ENCODE data around the gene SLC1A1.

The SLC1A1 gene

DNA sequence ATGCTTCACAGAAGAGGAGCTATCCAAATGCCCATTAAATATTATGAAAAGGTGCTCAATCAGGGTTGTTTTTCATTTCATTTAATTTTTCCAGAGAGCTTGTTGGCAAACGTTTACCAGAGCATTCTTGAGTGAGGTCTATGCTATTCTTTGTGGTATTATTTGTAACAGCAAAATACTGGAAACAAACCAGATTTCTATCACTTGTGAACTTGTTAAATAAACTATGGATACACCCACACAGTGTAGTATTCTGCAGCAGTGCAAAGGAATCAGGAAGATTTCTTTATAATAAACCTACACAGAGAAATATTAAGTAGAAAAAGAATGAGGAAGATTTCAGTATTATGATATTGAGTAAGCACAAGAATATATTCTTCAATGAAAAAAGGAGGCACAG is 15.0 kb upstream of the SLC1A1 start:
- no peak for ATAC-seq

DNA sequence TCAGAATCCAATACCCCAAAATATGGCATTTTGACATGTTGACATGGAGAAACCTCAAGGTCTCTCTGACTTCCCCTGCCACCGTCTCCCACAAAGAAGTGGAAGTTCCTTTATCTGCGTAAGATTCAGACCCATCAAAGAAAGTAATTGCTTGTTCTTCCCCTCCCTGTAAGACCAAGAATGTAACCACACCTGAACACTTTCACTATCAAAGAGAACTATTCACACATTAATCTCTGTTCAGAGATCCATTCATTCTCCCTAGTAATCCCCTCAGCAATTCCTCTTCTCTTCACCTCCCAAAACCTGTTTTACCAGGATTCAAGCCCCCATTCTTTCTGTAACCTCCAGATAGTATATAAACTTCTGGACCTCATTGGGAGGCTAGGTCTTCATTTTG is 4.1 kb upstream of the SLC1A1 start:
- TF ChIP-seq ZC3H10 (CRISPR knock-in tag; IDR thresholded peaks at IDR 0.05) (no peak), PPARA (CRISPR knock-in tag; IDR thresholded peaks at IDR 0.05; ENCODE audit: borderline replicate concordance) (no peak), ZNF70 (CRISPR knock-in tag; IDR thresholded peaks at IDR 0.05) (no peak), ESRRG (CRISPR knock-in tag; IDR thresholded peaks at IDR 0.05) (no peak), TCF4 (CRISPR knock-in tag; IDR thresholded peaks at IDR 0.05; ENCODE audit: borderline replicate concordance) (no peak), GLIS3 (CRISPR knock-in tag; IDR thresholded peaks at IDR 0.05) (no peak), ZFP30 (CRISPR knock-in tag; IDR thresholded peaks at IDR 0.05) (no peak), ZNF565 (CRISPR knock-in tag; conservative IDR thresholded peaks at IDR 0.05; ENCODE audit: low read depth) (no peak), ISL1 (CRISPR knock-in tag; IDR thresholded peaks at IDR 0.05) (no peak), OSR1 (CRISPR knock-in tag; IDR thresholded peaks at IDR 0.05) (no peak), ZNF8 (CRISPR knock-in tag; IDR thresholded peaks at IDR 0.05) (no peak)
- TF ChIP-seq, protein P1, sequence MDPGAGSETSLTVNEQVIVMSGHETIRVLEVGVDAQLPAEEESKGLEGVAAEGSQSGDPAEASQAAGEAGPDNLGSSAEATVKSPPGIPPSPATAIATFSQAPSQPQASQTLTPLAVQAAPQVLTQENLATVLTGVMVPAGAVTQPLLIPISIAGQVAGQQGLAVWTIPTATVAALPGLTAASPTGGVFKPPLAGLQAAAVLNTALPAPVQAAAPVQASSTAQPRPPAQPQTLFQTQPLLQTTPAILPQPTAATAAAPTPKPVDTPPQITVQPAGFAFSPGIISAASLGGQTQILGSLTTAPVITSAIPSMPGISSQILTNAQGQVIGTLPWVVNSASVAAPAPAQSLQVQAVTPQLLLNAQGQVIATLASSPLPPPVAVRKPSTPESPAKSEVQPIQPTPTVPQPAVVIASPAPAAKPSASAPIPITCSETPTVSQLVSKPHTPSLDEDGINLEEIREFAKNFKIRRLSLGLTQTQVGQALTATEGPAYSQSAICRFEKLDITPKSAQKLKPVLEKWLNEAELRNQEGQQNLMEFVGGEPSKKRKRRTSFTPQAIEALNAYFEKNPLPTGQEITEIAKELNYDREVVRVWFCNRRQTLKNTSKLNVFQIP (CRISPR knock-in tag; IDR thresholded peaks at IDR 0.05; ENCODE audit: borderline replicate concordance, low read depth): no peak
- TF ChIP-seq, protein P2, sequence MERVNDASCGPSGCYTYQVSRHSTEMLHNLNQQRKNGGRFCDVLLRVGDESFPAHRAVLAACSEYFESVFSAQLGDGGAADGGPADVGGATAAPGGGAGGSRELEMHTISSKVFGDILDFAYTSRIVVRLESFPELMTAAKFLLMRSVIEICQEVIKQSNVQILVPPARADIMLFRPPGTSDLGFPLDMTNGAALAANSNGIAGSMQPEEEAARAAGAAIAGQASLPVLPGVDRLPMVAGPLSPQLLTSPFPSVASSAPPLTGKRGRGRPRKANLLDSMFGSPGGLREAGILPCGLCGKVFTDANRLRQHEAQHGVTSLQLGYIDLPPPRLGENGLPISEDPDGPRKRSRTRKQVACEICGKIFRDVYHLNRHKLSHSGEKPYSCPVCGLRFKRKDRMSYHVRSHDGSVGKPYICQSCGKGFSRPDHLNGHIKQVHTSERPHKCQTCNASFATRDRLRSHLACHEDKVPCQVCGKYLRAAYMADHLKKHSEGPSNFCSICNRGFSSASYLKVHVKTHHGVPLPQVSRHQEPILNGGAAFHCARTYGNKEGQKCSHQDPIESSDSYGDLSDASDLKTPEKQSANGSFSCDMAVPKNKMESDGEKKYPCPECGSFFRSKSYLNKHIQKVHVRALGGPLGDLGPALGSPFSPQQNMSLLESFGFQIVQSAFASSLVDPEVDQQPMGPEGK (CRISPR knock-in tag; IDR thresholded peaks at IDR 0.05; ENCODE audit: borderline replicate concordance): no peak
- no peak for ATAC-seq

More for the DNA sequence above, 15.0 kb upstream of the SLC1A1 start:
- TF ChIP-seq ZFP30 (CRISPR knock-in tag; IDR thresholded peaks at IDR 0.05) (no peak), ZNF565 (CRISPR knock-in tag; conservative IDR thresholded peaks at IDR 0.05; ENCODE audit: low read depth) (no peak), RARB (CRISPR knock-in tag; IDR thresholded peaks at IDR 0.05) (no peak), ZNF8 (CRISPR knock-in tag; IDR thresholded peaks at IDR 0.05) (no peak), ZC3H10 (CRISPR knock-in tag; IDR thresholded peaks at IDR 0.05) (no peak), ZFP3 (CRISPR knock-in tag; IDR thresholded peaks at IDR 0.05) (no peak), PPARA (CRISPR knock-in tag; IDR thresholded peaks at IDR 0.05; ENCODE audit: borderline replicate concordance) (no peak), TCF4 (CRISPR knock-in tag; IDR thresholded peaks at IDR 0.05; ENCODE audit: borderline replicate concordance) (no peak), ZNF70 (CRISPR knock-in tag; IDR thresholded peaks at IDR 0.05) (no peak), ISL1 (CRISPR knock-in tag; IDR thresholded peaks at IDR 0.05) (no peak), BACH2 (CRISPR knock-in tag; IDR thresholded peaks at IDR 0.05; ENCODE audit: borderline replicate concordance) (no peak), ESRRG (CRISPR knock-in tag; IDR thresholded peaks at IDR 0.05) (no peak), ARNTL (CRISPR knock-in tag; IDR thresholded peaks at IDR 0.05; ENCODE audit: borderline replicate concordance, low read depth) (no peak), OSR1 (CRISPR knock-in tag; IDR thresholded peaks at IDR 0.05) (no peak)
- TF ChIP-seq, protein P3, sequence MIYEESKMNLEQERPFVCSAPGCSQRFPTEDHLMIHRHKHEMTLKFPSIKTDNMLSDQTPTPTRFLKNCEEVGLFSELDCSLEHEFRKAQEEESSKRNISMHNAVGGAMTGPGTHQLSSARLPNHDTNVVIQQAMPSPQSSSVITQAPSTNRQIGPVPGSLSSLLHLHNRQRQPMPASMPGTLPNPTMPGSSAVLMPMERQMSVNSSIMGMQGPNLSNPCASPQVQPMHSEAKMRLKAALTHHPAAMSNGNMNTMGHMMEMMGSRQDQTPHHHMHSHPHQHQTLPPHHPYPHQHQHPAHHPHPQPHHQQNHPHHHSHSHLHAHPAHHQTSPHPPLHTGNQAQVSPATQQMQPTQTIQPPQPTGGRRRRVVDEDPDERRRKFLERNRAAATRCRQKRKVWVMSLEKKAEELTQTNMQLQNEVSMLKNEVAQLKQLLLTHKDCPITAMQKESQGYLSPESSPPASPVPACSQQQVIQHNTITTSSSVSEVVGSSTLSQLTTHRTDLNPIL (CRISPR knock-in tag; IDR thresholded peaks at IDR 0.05; ENCODE audit: low read depth): no peak
- TF ChIP-seq, protein P4, sequence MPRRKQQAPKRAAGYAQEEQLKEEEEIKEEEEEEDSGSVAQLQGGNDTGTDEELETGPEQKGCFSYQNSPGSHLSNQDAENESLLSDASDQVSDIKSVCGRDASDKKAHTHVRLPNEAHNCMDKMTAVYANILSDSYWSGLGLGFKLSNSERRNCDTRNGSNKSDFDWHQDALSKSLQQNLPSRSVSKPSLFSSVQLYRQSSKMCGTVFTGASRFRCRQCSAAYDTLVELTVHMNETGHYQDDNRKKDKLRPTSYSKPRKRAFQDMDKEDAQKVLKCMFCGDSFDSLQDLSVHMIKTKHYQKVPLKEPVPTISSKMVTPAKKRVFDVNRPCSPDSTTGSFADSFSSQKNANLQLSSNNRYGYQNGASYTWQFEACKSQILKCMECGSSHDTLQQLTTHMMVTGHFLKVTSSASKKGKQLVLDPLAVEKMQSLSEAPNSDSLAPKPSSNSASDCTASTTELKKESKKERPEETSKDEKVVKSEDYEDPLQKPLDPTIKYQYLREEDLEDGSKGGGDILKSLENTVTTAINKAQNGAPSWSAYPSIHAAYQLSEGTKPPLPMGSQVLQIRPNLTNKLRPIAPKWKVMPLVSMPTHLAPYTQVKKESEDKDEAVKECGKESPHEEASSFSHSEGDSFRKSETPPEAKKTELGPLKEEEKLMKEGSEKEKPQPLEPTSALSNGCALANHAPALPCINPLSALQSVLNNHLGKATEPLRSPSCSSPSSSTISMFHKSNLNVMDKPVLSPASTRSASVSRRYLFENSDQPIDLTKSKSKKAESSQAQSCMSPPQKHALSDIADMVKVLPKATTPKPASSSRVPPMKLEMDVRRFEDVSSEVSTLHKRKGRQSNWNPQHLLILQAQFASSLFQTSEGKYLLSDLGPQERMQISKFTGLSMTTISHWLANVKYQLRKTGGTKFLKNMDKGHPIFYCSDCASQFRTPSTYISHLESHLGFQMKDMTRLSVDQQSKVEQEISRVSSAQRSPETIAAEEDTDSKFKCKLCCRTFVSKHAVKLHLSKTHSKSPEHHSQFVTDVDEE (CRISPR knock-in tag; IDR thresholded peaks at IDR 0.05): no peak
- TF ChIP-seq, protein P2 (CRISPR knock-in tag; IDR thresholded peaks at IDR 0.05; ENCODE audit: borderline replicate concordance): no peak
- TF ChIP-seq, protein P5, sequence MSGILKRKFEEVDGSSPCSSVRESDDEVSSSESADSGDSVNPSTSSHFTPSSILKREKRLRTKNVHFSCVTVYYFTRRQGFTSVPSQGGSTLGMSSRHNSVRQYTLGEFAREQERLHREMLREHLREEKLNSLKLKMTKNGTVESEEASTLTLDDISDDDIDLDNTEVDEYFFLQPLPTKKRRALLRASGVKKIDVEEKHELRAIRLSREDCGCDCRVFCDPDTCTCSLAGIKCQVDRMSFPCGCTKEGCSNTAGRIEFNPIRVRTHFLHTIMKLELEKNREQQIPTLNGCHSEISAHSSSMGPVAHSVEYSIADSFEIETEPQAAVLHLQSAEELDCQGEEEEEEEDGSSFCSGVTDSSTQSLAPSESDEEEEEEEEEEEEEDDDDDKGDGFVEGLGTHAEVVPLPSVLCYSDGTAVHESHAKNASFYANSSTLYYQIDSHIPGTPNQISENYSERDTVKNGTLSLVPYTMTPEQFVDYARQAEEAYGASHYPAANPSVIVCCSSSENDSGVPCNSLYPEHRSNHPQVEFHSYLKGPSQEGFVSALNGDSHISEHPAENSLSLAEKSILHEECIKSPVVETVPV (CRISPR knock-in tag; IDR thresholded peaks at IDR 0.05): no peak
- TF ChIP-seq, protein P1 (CRISPR knock-in tag; IDR thresholded peaks at IDR 0.05; ENCODE audit: borderline replicate concordance, low read depth): no peak

All from SK-N-SH treated with all-trans-retinoic acid at 6 μM for 48 hours (cell line).